Stomach (tissue), 9 donors: ENCODE data around the gene LYRM4. TPM values are rescaled to one million over a fixed set of nuclear protein-coding genes. Genes with fewer than 3 reads are reported as not detected.

Experiments
- DNase-seq, 2 donors: peaks; one replicate each; pipeline versions ENCODE4 v3.0.0 to v3.0.0-alpha.2; 2013 to 2019
- H3K27ac ChIP-seq, 5 donors: fragments of 200-600 bp in 4 of 5; sonication (generic) in 4 of 5; one replicate each; pipeline ENCODE4 v1.5.1; 2013 to 2019; ENCODE audit warnings: mild to moderate bottlenecking in 1 of 5, moderate library complexity in 1 of 5
- H3K27me3 ChIP-seq, 3 donors: fragments of 200-600 bp; sonication (generic); one replicate each; pipeline ENCODE4 v1.5.1; 2017 to 2019; ENCODE audit warnings: mixed run types in 1 of 3
- H3K36me3 ChIP-seq, 4 donors: fragments of 200-600 bp; sonication (generic); 1 replicate in 3 of 4; 2 replicates in 1 of 4; pipeline ENCODE4 v1.5.1; 2016 to 2019
- H3K4me1 ChIP-seq, 4 donors: fragments of 200-600 bp; sonication (generic); one replicate each; pipeline ENCODE4 v1.5.1; 2016 to 2019
- H3K4me3 ChIP-seq, 4 donors: fragments of 200-600 bp; sonication (generic) in 3 of 4; one replicate each; pipeline ENCODE4 v1.5.1; 2016 to 2019; ENCODE audit warnings: mild to moderate bottlenecking in 1 of 4
- H3K9me3 ChIP-seq, 4 donors: fragments of 200-600 bp; sonication (generic); one replicate each; pipeline ENCODE4 v1.5.1; 2016 to 2019
- EP300 ChIP-seq: sonication (generic); formaldehyde crosslinking; IDR thresholded peaks from one replicate; pipeline ENCODE4 v1.6.1; 2017; ENCODE audit warnings: antibody characterized with exemption
- POLR2A ChIP-seq, 4 donors: fragments of 450-650 bp; IDR thresholded peaks; one replicate each; pipeline ENCODE4 v1.6.1; 2016; ENCODE audit warnings: antibody characterized with exemption in 4 of 4, control low read depth in 2 of 4, mild to moderate bottlenecking in 1 of 4, moderate library complexity in 1 of 4
- POLR2AphosphoS5 ChIP-seq, 3 donors: sonication (generic); formaldehyde crosslinking; IDR thresholded peaks; one replicate each; pipeline ENCODE4 v1.6.1; 2016; ENCODE audit warnings: antibody characterized with exemption in 3 of 3
- WGBS, 5 donors: extraction: QIAGEN DNeasy Blood & Tissue Kit in 3 of 5; methylation state at CpG; one replicate each; pipeline versions ENCODE4 v1.1.5 to v1.1.7; 2013 to 2018; 5-methylcytosine and 5-hydroxymethylcytosine counted together
- intact Hi-C: fragments of 100-400 bp; cut with DNase I; formaldehyde crosslinking; loops from one replicate; pipeline ENCODE4 v1.15.1; 2023; ENCODE audit warnings: low total_unique reads
- polyA plus RNA-seq, 3 donors: library from polyadenylated mRNA; stranded (reverse); fragments of 200-250 nt; gene quantifications; one replicate each; pipeline ENCODE4 v1.2.3, GENCODE V29; 2013
- total RNA-seq, 5 donors: library from RNA; depleted of rRNA; stranded (reverse); fragments of >200 nt; gene quantifications; one replicate each; pipeline versions ENCODE4 v1.1.0 to v1.2.3, GENCODE V29; 2014 to 2016
- TF ChIP-seq, protein P1 (sequence below), 7 experiments: fragments of 450-650 bp in 4 of 7; fragments of 200-600 bp in 3 of 7; sonication (generic) in 3 of 7; IDR thresholded peaks; one replicate each; pipeline ENCODE4 v1.5.1; 2016 to 2019; ENCODE audit warnings: antibody characterized with exemption in 7 of 7, control low read depth in 2 of 7, mild to moderate bottlenecking in 1 of 7
- donor health status: healthy with polysubstance abuse.
- donor health status: Bipolar disorder and iron deficiency.
- donor health status: healthy.

The LYRM4 gene
- total and polyA plus RNA-seq, 8 donors = 0.58 to 31.4 (median 18.5) TPM; not detected in 1

- WGBS, 5 donors = 85 to 96% (median 90%) methylated on average over 10 of the region's 10 CpGs
- H3K36me3 ChIP-seq = no peaks in the 10 kb centered on the region
- intact Hi-C loops = no loop called here
- no peak for DNase-seq
- H3K27me3 ChIP-seq = no peaks in the 10 kb centered on the region
- no peak overlapping the region for H3K4me3 ChIP-seq
- no peak overlapping the region for H3K27ac ChIP-seq
- TF ChIP-seq POLR2A (IDR thresholded peaks at IDR 0.05) (no peak), EP300 (no peak), POLR2AphosphoS5 (IDR thresholded peaks at IDR 0.05) (no peak)
- TF ChIP-seq, protein P1, sequence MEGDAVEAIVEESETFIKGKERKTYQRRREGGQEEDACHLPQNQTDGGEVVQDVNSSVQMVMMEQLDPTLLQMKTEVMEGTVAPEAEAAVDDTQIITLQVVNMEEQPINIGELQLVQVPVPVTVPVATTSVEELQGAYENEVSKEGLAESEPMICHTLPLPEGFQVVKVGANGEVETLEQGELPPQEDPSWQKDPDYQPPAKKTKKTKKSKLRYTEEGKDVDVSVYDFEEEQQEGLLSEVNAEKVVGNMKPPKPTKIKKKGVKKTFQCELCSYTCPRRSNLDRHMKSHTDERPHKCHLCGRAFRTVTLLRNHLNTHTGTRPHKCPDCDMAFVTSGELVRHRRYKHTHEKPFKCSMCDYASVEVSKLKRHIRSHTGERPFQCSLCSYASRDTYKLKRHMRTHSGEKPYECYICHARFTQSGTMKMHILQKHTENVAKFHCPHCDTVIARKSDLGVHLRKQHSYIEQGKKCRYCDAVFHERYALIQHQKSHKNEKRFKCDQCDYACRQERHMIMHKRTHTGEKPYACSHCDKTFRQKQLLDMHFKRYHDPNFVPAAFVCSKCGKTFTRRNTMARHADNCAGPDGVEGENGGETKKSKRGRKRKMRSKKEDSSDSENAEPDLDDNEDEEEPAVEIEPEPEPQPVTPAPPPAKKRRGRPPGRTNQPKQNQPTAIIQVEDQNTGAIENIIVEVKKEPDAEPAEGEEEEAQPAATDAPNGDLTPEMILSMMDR (IDR thresholded peaks at IDR 0.05) = no peak
- peaks cover 0 to 15% (median 7%) of the 10 kb centered on the region in 4 donors for H3K4me1 ChIP-seq
- H3K9me3 ChIP-seq = no peaks in the 10 kb centered on the region
These were observed 130.4 kb downstream of the LYRM4 start for GRCh38 chr6:5130135-5130866.

- no peaks in the 10 kb centered on the region for H3K36me3 ChIP-seq
- no peak for DNase-seq
- H3K27ac ChIP-seq = no peak overlapping the region
- H3K4me1 ChIP-seq = peaks cover 0 to 15% (median 7%) of the 10 kb centered on the region in 4 donors
- H3K27me3 ChIP-seq = no peaks in the 10 kb centered on the region
- WGBS, 5 donors = 78 to 89% (median 83%) methylated on average over 4 of the region's 4 CpGs
- intact Hi-C loops = no loop called here
- no peaks in the 10 kb centered on the region for H3K9me3 ChIP-seq
- no peak overlapping the region for H3K4me3 ChIP-seq
- no peak for TF ChIP-seq POLR2A (IDR thresholded peaks at IDR 0.05)
- TF ChIP-seq EP300 = no peak
- TF ChIP-seq, protein P1 (IDR thresholded peaks at IDR 0.05) = no peak
- no peak for TF ChIP-seq POLR2AphosphoS5 (IDR thresholded peaks at IDR 0.05)
These were observed 132.4 kb downstream of the LYRM4 start for GRCh38 chr6:5128351-5128750.

DNA sequence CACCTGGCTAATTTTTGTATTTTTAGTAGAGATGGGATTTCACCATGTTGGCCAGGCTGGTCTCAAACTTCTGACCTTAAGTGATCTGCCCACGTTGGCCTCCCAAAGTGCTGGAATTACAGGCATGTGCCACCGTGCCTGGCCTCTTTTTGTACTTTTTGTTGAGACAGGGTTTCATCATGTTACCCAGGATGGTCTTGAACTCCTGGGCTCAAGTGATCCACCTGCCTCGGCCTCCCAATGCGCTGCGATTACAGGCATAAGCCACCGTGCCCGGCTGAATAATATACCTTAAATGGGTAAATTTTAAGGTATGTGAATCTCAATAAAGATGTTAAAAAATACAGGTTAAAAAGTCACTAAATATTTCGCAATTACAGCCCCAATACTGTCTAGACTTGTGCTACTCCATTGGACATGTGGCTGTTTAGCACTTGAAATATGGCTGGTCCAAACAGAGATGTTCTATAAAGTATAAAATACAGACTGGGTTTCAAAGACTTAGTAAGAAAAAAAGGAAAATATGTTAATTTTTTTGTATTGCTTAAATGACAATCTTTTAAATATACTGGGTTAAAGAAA is 133.6 kb downstream of the LYRM4 start:
- 82 to 91% (median 88%) methylated on average over 8 of the region's 8 CpGs for WGBS, 5 donors
- H3K27me3 ChIP-seq = no peaks in the 10 kb centered on the region
- no peaks in the 10 kb centered on the region for H3K36me3 ChIP-seq
- DNase-seq = no peak
- H3K4me1 ChIP-seq = peaks cover 0 to 5% (median 1%) of the 10 kb centered on the region in 4 donors
- H3K4me3 ChIP-seq = no peak overlapping the region
- TF ChIP-seq, protein P1 (IDR thresholded peaks at IDR 0.05) = no peak
- TF ChIP-seq EP300 (no peak), POLR2AphosphoS5 (IDR thresholded peaks at IDR 0.05) (no peak), POLR2A (IDR thresholded peaks at IDR 0.05) (no peak)
- intact Hi-C loops = no loop called here
- no peak overlapping the region for H3K27ac ChIP-seq
- H3K9me3 ChIP-seq = no peaks in the 10 kb centered on the region

GRCh38 chr6:5126214-5126613 is 134.5 kb downstream of the LYRM4 start:
- TF ChIP-seq EP300 (no peak), POLR2AphosphoS5 (IDR thresholded peaks at IDR 0.05) (no peak), POLR2A (IDR thresholded peaks at IDR 0.05) (no peak)
- TF ChIP-seq, protein P1 (IDR thresholded peaks at IDR 0.05) = no peak
- DNase-seq = no peak
- no peaks in the 10 kb centered on the region for H3K4me1 ChIP-seq
- no peak overlapping the region for H3K27ac ChIP-seq
- H3K4me3 ChIP-seq = no peak overlapping the region
- no peaks in the 10 kb centered on the region for H3K27me3 ChIP-seq
- no peaks in the 10 kb centered on the region for H3K9me3 ChIP-seq
- intact Hi-C loops = no loop called here
- no peaks in the 10 kb centered on the region for H3K36me3 ChIP-seq
- 52 to 76% (median 58%) methylated on average over 4 of the region's 4 CpGs for WGBS, 5 donors
